SW480 (cell line): ENCODE results near the gene ATAD2B.

ENCODE experiments used
- DNase-seq: peaks from one replicate; pipeline ENCODE4 v3.0.0-alpha.2; 2016; ENCODE audit warnings: low spot score

The ATAD2B gene

DNA sequence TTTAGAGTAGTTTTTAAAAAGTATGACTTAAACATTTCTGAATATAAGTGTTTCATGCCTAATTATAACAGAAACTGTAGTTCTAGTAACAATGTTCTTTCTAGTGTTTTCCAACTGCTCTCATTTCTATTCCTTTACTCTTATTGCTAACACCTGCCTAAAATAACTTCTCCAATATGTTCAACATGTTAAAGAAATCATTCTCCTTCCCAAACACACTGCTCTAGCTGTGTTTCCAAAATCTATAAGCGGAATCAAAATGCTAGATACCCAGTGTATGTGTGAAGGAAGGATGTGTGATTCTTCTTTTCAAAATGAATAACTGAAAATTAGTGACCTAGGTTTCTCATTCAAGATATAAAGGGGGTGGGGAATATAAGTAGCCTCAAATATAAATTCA lies 89.1 kb downstream of the ATAD2B start:
- DNase-seq: no peak

DNA sequence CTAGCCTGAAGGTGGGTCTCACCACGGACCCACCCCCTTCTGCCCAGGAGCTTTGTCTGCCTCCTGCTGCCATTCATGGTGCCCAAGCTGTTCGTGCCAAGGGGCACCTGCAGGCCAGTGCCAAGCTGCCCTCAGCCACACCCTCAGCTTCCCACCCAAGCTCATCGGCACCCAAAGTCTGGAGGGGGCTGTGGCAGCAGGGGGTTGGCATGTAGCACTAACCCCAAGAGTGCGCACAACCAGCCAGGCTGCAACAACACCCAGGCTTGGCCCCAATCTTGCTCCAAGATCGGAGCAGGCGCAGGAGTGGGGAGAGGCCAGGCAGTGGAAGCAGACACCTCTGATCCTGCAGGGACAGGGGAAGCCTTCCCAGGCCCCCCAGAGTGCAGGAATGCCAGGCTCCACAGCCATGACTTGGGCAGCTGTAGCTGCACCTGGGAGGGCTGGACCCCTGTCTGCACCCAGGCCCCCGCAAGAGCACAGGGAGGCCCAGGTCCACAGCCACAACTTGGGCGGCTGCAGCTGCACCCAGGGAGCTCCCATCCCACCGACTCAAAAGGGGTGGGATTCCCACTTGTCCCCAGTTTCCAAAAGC lies 89.9 kb downstream of the ATAD2B start:
- DNase-seq: no peak

DNA sequence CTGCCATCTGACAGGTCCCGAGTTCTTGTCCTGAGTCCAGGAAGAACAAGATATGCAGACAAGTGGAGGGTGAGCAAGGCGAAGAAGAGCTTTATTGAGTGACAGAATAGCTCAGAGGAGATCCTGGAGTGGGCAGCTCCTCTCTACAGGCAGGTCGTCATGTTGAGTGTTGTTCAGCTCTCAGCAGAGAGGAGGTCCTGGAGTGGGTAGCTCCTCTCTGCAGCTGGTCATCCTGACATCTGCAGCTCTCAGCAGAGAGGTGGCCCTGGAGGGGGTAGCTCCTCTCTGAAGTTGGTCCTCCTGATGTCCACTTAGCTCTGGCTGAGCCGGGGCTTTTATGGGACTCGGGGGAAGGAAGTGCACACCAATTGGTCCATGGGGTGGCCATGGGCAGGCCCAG lies 90.4 kb downstream of the ATAD2B start:
- DNase-seq: no peak

DNA sequence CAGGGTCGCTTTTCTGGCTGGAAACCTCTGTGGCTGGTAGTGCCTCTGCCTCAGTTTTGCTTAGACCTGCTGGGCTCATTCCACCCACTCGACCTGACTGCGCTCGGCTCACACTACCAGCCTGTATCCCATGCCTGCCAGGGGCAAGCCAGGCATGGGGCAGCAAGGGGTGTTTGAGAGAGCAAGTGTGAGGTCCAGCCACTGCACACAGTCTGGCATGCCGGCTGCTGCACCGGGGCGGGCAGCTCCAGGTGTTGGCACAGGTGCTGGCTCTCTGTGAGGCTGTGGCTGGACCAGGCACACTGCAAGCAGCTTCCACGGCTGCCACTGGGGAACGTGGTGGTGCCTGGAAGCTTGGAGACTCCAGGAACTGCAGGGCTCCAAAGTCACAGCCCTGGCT lies 90.9 kb downstream of the ATAD2B start:
- no peak for DNase-seq

DNA sequence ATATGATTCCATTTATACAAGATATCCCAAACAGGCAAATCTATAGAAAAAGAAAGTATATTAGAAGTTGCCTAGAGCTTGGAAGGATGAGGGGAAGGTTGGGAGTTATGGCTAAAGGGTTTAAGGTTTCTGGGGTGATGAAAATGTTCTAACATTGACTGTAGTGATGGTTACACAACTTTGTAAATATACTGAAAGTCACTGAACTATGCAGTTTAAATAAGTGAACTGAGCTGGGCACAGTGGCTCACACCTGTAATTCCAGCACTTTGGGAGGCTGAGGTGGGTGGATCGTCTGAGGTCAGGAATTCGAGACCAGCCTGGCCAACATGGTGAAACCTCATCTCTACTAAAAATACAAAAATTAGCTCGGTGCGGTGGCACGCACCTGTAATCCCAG lies 91.5 kb downstream of the ATAD2B start:
- no peak for DNase-seq

DNA sequence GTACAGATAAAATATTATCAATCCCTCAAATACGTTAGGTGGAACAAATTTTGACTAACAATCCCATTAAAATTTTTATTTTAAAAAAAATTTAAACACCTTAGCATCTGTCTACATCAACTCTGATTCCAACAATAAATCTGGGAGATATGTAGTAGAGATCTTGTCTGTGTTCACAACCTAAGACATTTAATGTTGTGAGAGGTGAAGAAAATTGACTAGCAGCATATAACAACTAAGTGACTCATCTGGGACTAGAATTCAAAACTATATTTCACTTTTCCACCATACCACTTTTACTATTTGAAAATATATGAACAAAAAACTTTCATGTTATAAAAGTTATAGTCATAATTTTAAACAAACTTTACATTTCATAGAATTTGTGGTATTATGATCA lies 97.9 kb downstream of the ATAD2B start:
- DNase-seq: no peak

DNA sequence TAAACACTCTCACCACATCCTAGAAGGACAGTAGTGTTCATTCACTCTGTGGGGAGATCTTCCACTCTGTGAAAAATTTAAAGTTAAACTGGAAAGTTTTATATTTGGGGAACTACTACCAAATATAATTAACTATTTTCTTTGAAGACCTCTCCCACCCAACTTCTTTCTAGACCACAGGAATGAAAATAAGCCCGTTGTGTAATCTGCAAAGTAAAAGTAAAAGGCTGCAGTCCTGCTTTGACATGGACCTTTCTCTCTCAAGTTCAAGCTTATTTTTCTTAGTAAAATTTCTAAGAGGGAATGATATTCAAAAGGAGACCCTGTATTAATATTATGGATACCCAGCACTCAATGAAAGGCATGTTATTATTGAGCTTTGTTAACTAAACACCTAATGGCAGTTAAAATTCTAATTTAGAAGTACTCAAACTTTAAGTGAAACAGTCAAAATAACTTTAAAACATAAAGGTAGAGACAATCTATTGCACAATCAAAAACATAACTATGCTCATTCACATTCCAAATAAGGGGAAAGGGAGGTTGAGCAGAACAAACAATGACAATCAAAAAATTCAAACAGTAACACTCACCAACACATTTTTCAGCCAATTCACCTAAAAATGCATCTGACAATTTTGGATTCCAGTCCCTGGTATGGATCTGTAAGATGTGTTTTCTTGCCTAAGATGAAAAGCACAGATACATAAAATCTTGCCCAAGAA lies 98.5 kb downstream of the ATAD2B start:
- DNase-seq: no peak

DNA sequence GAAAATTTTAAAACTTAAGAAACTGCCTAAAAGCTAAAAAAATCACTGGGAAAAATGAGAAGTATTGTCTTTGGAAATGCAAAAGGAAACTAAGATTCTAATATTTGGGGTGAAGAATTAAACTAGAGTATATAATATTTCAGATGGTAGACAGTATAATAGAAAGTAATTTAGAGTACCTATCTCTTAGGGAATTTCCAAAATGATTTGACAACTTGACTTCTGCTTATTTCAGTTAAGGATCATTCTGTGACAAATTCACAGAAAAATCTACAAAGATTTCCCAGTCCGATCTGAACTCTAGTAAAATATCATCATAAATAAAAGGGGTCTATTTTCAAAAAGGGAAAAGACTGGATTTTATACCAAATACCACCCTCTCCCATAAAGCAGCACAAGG lies 99.6 kb downstream of the ATAD2B start:
- DNase-seq: no peak

DNA sequence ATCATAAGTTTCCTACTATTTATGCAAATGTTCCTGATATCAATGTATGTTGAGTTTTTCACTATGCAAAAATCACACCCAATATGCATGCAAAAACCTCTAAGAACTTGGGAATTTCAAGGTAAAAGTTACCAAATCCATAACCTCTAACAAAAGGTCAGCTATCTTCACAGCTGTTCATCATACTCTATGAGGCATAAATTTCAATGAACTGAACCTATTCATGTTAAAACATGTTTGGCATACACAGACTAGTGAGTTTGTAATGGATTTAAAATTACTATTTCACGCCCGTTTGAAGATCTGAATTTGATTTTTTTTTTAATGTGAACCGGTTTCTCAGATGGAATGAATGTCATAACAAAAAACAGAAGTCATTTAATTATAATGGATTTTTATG lies 100.2 kb downstream of the ATAD2B start:
- DNase-seq: no peak

DNA sequence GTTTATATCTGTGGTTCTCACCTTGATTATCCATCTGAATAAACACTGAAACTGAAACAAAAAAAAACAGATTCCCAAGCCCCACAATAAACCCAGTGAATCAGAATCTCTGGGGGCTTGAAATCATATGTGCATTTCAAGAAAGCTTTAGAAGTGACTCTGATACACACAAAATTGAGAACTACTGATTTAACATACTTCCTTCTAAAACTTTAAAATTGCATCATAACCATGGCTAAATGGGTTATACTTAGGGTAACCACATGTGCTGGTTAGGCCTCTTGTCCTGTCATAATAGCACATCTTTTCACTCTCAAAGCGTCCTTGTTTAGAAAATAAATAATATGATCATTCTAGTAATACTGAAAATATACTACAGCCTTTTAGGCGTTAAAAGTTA lies 100.9 kb downstream of the ATAD2B start:
- DNase-seq: no peak

DNA sequence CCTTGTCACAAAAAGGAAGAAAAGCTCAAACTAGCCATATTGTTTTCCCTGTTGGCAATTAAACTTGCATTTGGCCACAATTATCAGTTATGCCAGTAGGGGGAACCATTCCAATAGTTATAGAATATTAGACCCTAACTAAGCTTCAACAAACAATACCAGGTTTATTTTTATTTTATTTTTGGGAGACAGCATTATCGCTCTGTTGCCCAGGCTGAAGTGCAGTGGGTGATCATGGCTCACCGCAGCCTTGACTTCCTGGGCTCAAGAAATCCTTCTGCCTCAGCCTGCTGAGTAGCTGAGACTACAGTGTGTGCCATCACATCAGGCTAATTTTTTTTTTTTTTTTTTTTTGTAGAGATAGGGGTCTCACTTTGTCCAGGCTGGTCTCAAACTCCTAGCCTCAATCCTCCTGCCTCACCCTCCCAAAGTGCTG lies 102.1 kb downstream of the ATAD2B start:
- DNase-seq: peak; percentile 61

DNA sequence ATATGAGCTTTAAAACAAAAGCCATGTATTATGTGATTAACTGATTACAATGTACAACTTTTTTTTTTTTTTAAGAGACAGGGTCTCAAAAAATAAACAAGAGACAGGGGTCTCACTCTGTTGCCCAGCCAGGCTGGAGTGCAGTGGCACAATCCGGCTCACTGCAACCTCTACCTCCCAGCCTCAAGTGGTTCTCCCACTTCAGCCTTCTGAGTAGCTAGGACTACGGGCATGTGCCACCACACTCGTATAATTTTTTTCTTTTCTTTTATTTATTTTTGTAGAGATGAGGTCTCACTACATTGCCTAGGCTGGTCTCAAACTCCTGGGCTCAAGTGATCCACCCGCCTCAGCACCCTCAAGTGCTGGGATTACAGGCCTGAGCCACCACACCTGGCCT lies 103.1 kb downstream of the ATAD2B start:
- DNase-seq: no peak

DNA sequence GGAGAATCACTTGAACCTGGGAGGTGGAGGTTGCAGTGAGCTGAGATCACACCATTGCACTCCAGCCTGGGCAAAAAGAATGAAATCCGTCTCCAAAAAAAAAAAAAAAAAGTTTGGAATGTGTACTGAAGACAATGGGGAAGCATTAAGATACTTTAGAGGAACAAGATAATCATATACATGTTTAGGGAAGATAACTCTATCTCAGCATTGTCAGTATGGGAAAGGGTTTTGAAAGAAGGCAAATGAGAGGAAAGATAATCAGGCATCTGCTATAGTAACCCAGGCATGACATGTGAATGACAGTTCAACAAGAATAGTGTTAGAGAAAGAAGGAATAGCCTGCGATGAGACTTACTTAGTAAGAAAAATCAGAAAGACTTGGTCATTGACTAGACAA lies 112.0 kb downstream of the ATAD2B start:
- DNase-seq: no peak

DNA sequence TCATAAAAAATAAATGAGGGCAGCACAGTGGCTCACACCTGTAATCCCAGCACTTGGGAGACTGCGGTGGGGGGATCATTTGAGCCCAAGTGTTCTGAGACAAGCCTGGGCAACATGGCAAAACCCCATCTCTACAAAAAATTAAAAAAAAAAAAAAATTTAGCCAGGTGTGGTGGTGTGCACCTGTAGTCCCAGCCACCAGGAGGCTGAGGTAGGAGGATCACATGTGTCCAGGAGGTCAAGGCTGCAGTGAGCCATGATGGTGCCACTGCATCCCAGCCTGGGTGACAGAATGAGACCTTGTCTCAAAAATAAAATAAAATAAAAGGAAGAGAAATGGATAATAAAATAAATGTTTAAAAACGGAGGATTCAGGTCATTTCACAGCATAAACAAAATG lies 113.5 kb downstream of the ATAD2B start:
- DNase-seq: no peak

DNA sequence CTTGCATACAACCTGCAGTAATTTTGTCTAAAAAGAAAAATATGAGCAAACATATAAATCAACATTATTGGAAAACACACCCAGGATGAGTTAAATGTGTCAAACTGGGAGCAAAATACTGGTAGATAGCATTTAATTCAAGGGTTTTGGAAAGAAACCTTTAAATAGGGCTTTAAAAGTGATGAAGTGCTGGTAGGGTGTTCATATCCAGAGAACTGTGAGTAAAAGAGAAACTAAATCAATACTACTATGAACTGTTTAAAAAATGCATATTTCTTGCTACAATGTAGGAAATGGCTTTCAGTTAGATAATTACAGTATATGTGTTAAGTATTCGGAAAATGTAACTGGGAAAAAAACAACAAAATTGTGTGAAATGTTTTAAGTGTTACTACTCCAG lies 117.8 kb downstream of the ATAD2B start:
- no peak for DNase-seq

DNA sequence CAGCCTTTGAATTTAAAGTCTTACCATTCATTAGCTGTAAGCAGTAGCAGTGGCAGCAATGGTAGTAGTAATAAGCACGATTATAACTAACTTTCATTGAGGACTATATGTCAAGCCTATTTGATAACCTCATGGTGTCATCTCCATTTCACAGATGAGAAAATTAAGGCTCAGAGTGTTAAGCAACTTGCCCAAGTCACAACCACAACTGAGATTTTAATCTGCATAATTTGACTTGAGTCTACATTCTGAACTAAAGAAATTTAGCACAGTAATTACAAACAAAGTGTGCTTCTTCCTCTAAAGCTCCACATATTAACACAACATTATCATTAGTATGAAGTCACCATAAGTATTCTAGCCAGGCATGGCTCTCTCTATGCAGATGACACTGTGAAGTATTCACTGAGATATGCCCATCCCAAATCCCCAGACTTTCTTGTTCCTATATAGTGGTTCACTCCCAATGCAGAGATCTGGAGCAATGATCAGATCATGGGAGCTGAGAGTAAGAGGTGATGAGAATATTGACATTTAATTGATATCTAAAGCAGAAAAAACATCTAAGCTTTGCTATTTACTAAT lies 120.2 kb downstream of the ATAD2B start:
- DNase-seq: no peak

DNA sequence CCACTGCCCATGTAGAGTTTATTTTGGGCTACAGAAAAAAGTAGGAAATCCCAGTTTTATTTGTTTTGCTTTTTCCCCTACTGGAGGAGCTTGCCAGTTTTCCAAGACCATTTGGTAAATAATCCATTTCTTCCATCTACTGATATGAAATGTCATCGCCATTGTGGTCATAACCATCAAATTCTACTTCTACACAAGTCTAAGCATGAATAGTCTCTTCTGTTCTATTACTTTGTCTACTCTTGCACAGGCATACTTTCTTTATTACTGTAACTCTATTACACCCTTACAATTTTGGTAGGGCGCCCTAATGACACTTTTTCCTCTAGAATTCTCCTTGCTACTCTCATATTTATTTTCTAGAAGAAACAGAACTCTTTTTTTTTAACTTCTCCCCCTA lies 120.7 kb downstream of the ATAD2B start:
- no peak for DNase-seq

DNA sequence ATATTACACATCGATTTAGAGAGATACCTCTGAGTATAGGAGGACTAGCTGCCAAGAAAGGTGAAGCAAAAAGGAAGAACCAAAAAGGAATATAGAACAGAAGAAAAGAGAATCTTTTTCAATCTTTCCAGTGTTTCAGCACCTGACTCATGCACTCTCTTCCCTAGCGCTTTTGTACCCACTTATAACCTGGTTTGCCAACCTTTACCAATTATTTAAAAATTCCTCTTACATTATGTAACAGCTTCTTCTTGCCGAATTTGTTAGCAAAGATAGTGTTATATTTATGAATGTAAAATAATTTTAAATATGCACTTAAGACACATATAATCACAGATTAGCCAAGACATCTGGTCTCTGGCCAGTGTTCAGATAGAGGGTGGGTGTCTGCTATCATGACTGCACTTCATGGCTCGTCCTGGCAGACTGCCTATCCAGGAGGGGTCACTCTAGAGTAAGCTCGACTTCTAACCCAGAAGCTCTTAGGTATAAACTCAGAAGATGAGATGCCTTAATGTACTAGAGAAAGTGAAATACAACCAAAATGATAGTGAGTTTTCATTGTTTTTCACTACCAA lies 122.9 kb downstream of the ATAD2B start:
- DNase-seq: peak; percentile 36

DNA sequence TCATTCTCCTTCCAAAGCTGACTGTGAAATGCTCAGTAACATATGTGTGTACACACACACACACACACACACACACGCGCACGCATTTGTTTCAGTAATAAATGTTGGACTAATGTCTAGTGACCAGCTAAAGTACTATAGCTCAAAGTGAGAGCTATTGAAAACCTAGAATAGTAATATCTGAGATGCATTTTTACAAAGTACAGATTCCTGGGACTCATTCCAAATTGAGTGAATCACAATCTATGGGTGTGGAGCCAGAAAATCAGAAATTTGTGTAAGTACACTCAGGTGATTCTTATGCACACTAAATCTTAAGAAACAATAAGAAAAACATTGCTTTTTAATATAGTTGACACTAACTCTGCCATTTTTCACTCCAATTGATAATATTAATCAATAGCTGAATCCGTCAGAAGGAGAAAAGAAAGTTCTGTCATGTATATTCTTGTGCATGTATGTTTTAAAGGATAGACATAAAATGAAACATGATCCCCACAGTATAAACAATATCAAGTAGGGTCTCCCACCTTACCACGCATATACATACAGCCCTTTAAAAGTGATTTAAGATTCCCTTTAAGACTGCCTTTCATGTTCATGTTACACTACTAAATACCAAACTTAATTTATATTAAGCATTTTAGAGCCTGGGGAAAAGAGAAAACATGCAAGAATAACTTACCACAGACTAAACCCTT lies 123.5 kb downstream of the ATAD2B start:
- DNase-seq: no peak

DNA sequence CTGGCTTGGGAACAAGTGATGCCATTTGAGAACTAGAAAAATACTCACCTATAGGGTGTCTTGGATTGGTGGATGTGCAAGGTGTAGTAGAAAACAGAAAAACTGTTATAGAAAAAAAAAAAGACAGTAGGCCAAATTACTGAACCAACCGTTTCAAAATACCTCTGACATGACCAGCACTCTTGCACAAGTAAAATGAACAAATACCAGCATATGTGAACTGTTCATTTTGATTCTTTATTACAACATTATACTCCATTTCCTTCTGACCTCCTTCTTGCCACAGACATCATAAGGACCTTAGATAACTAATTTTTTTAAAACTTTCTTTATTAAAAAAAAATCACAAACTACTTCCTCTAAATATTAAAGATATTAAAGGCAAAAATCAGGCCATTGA lies 125.5 kb downstream of the ATAD2B start:
- no peak for DNase-seq

DNA sequence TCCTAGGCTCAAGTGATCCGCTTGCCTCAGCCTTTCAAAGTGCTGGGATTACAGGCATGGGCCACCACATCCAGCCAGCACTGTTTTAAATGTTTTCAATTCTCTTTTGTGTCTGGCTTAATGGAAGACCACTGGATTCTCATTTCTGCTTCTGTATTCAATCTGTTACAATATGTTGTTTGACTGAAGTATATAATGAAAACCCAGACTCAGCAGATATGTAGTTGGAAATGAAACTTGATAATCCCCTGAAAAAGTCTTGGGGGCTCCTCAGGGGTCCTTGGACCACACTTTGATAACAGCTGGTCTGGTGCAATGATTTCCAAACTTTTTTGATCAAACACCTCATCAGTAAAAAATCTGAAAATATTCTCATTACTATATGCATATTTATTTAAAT lies 132.7 kb downstream of the ATAD2B start:
- no peak for DNase-seq

DNA sequence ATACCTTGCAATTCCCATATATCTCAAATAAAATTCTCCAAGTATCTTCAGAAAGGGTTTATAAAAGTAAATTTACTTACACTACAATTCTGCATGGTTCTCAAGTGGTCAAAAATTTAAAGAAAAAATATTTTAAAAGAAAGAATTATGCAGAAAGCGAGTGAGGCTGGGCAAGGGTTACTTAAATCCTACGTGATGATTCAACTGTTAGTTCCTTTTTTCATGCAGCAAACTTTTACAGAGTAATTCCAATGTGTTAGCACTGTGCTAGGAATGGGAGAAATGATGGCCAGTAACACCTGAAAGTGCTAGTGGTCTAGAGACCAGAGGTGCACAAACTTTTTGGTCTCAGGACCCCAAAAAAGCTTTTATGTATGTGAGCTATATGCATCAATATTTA lies 133.4 kb downstream of the ATAD2B start:
- DNase-seq: no peak

DNA sequence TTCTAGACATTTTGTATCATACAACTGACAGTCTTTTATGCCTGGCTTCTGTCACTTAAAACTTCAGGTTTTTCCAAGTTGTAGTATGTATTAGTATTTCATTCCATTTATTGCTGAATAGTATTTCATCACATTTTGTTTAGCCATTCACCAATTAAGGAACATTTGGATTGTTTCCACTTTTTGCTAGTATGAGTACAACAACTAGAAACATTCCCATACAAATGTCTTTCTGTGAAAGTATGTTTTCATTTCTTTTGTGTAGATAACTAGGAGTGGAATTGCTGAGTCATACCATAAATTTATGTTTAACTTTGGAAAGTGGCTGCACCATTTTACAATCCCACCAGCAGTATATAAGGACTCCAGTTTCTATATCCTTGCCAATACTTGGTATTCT lies 135.9 kb downstream of the ATAD2B start:
- DNase-seq: no peak
